Measurements from ENCODE around the gene LRRC34.

LRRC34 gene

DNA sequence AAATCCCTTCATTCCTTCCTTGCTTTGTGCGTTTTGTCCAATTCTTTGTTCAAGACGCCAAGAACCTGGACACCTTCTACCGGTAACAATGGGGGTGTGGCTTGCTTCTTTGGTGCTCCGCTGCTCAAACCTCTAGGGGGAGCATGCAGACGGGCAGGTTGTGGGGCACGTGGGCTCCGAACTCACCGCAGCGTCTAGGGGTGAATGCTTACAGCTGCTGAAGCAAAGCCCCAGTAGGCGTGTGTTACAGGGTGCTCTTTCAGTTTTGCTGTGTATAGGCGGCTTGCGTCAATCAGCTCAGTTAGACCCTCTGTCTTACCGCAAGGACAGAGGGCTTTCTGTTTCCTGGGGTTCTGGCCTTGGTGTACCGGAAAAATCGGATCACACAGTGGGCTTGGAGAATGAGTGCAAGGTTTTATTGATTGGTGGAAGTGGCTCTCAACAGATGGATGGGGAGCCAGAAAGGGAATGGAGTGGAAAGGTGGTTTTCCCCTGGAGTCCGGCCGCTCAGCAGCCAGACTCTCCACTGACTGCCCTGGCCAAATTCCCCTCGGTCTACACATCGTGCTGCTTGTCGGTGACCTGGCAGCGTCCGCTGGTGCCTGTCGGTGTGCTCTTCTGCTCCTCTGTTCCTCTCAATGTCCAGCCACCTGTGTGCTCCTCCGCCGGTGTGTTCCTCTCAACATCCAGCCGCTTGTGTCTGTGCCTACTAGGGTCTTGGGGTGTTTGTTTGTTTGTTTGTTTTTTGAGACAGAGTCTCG lies 1.2 kb upstream of the LRRC34 start:
- peak; percentile 69 for DNase-seq

DNA sequence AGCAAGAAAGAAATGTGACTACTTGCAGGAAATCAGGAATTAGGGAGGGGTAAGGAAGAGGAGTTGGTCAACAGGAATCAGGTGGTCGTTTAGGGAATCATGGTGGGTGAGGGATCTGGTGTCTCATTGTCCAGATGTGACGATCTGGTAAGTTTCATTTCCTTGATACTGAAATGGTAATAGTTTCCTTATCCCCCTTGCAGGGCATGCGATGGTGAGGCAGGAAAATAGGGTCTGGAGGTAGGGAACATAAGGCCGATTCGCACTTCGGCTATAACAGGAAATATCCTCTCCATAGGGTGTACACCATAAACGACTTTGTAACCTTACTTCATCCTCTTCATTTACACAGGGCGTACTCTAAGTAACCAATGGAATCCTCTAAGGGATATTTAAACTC lies 574 bp upstream of the LRRC34 start:
- DNase-seq = no peak

DNA sequence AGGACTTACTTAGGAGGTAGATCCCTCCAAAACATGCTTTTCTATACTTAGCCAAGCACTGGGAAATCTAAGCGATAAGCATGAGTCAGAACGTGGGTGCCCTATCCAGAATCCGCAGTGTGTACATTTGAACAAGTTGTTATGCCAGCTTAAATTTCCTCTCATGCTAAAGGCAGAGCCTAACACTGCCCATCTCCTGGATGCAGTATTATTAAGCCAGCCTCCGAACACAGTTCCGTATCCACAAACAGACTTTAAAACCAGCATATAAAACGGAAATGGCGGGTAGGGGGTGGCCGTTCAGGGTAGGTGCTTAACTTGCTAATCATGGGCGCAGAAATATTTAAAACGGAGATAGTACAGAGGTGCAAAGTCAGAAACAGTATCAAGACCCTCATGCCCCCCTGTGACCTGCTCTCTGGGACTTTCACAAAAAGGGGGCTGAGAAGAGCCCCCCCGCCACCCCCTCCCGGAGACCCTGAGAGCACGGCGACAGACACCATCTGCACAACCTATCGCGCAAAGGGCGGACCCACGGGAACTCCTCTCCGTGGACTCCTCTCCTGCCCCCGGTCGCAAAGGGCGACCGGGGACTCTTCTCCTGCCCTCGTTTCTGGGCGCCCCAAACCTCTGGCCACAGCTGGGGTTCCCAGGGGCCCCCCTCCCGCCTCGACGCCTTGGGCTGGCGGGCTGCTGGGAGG lies 923 bp downstream of the LRRC34 start:
- no peak for DNase-seq

DNA sequence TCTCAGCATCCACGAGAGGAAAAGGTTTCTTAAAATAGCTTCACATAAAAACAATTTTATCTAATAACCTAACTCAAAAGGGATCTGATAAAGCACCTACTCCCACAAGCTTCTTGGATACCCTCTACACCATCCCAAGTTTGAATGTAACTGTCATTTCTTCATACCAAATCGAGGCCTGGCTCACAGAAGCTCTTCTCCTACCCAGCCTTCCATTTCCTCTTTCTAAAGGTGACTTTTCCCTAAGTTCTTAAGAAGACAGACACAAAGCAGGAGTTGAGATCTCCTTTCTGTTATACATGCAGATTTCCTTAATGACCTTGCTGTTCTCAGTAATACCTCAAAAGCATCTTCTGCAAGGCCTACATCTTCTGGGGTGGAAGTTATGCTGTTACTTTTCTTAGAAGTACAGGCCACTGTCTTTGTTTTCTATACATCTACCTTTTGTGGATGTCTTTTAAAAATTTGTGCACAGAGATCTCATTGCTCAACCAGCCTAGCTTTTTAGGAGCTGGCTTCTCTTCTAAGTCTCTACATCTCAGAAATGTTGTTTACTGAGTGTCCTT lies 3.4 kb downstream of the LRRC34 start:
- DNase-seq = no peak

DNA sequence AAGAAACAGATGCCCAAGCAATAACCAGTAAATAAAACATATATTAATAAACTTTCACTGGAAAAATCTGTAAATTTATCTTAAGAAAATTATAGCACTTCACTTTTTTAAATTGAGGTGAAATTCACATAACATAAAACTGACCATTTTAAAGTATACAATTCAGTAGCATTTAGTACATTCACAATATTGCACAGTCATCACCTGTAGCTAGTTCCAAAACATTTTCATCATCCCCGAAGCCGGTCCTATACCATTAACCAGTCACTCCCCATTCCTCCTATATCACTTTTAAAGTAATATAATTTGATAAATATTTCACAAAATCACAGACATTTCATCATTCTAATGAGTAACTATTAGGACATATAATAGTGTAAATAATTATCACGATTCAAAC lies 8.0 kb downstream of the LRRC34 start:
- DNase-seq = no peak

DNA sequence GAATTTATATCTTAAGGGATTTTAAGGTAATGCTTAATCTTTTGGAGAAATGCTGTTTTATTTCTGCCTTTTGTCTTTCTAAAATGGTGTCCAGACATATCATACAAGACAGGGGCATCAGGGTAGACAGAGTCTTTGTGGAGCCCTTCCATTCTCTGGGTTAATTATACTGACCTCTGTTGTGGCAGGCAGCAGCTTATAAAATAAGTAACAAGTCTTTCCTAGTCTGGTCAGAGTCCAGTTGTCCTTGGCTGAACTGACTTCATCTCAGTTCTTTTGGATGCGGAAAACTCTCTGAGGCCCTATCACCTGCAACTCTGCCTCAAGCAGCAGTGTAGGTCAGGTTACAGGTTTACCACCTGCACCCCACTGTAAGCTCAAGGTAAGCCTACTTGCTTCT lies 20.3 kb downstream of the LRRC34 start:
- DNase-seq = no peak

DNA sequence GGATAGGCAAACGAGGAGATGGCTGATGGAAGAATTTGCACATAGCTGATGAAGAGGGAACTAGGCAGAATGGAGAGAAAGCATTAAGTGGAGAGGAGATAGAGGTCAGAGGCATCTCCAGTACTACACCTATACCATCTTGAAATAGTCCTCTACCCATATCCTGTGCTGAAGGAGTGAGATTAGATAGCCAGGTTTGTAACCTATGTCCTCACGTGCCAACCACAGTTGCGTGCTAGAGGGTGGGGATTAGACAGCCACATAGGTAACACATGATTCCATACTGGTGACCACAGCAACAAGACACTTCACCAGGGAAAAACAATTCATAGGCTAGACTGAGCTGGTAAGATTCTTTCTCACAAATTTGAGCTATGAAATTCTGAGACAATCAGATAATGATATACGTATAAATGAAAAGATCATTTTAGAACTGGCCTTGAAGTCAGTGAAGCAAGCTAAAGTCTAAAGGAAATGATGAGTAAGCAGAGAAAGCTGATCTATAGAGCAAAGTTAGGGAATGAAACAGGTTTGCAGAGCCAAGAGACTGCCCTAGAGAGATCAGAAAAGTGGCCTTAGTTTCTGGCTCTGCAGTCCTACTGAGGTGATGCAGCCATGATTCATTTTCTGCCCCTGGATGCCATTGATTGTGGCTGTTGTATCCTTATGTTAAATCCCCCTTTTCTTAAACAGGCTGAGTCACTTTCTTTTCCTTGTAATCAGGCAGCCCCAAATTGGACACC lies 21.8 kb downstream of the LRRC34 start:
- DNase-seq = no peak

DNA sequence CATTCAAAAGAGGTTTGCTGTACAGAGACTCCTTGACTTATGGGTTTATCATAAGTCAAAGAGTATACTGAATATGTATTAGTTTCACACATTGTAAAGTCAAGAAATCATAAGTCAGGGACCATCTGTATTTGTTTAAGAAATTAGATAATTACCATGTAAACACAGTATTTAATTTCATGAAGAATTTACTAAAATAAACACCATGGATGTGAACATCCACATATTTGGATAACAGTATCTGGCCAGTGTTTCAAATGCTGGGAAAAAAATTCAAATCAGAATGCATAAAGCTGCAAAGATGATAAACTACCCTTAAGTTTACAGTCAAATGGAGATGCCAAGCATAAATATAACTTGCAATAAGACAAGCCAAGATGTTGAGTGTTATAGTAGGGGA lies 22.5 kb downstream of the LRRC34 start:
- DNase-seq = no peak

DNA sequence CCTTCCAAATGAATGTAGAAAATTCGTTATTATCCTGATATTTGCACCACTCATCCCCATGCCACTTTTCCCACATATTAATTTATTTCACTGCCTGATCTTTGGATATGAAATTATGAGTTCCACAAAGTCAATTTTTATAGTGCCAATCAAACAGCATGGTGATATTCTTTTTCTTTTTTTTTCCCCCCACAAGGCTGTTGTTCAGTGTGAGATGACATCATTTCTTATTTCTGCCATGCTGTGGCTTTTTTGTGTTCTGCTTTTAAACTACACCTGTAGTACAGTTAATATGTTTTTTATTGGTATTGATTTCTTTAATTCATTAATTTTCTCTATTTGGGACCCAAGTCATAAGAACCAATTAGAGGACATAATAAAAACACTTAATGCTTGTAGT lies 24.9 kb downstream of the LRRC34 start:
- DNase-seq = no peak

DNA sequence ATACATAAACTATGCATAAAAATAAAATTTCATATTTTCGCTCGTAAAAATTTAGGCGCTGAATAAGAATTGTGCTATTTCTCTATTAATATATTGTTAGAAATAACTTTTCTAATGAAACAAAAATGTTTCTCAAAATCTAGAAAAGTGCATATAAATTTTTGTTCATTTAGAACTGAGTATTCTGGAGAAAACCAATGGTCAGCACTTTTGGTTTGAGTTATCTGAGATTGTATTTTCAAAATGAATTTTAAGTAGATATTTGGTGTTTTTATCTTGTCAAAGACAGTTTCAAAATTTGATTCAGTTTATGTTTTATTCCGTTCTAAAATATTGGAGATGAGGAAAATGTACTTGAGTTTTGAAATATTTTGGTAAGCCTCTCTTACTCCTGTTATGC lies 25.6 kb downstream of the LRRC34 start:
- no peak for DNase-seq

DNA sequence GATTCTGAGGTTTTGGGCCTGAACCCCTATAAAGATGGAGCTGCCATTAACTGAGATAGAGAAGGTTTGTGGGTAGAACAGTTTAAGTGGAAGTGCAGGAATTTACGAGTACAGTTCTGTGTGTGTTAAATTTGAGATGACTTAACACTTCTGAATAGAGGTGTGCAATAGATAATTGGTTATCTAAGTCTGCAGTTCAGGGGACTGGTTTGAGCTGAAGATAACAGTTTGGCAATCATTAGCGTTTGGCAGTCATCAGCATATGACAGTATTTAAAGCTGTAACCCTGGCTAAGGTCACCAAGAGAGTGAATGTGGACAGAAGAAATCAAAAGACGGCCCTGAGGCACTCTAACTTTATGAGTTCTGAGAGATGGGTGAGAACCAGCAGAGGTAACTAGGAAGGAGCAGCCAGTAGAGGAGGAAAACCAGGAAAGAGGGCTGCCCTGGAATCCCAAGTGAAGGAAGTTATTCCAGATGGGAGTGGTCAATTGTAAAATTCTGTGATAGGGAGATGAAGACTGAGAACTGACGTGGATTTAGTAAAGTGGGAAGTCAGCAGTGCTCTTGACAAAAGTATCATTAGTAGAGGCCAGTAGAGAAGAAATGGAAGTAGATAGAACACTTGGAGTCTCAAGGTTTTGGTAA lies 31.4 kb downstream of the LRRC34 start:
- no peak for DNase-seq

DNA sequence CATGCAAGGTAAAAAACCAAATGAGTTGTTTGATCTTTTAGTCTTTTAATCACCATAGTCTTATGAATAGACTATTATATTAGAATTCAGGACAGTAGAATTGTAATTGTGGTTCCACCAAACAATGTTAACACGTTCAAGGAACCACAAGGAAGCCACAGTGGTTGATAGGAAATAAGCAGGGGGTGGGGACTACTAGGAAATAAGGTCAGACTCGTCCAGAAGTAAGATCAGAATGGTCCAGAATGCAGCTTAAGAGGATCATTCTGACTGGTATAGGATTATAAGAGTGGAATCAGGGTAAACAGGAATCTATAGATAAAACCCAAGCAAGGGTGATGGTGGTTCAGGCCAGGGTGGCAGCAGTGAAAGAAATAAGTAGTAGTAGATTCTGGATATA lies 32.0 kb downstream of the LRRC34 start:
- no peak for DNase-seq

DNA sequence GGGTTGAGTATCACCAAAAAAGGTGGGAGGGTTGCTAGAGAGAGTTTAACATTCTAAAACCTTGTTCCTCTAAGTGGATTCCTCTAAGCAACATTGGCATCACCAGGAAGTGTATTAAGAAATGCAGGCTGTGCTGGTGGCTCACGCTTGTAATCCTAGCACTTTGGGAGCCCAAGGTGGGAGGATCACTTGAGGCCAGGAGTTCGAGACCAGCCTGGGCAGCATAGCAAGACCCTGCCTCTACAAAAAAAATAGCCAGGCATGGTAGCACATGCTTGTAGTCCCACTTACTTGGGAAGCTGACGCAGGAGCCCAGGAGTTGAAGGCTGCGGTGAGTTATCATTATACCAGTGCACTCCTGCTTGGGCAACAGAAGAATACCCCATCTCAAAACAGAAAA lies 34.9 kb downstream of the LRRC34 start:
- DNase-seq = no peak

DNA sequence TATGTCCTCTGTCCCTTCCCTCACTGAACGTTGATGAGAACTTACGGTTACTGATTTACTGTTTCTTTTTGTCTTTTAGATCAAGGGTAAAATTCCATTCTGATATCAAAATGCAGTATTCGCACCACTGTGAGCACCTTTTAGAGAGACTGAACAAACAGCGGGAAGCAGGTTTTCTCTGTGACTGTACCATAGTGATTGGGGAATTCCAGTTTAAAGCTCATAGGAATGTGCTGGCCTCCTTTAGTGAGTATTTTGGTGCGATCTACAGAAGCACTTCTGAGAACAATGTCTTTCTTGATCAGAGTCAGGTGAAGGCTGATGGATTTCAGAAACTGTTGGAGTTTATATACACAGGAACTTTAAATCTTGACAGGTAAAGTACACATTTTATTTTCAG lies 38.5 kb downstream of the LRRC34 start:
- DNase-seq = no peak

DNA sequence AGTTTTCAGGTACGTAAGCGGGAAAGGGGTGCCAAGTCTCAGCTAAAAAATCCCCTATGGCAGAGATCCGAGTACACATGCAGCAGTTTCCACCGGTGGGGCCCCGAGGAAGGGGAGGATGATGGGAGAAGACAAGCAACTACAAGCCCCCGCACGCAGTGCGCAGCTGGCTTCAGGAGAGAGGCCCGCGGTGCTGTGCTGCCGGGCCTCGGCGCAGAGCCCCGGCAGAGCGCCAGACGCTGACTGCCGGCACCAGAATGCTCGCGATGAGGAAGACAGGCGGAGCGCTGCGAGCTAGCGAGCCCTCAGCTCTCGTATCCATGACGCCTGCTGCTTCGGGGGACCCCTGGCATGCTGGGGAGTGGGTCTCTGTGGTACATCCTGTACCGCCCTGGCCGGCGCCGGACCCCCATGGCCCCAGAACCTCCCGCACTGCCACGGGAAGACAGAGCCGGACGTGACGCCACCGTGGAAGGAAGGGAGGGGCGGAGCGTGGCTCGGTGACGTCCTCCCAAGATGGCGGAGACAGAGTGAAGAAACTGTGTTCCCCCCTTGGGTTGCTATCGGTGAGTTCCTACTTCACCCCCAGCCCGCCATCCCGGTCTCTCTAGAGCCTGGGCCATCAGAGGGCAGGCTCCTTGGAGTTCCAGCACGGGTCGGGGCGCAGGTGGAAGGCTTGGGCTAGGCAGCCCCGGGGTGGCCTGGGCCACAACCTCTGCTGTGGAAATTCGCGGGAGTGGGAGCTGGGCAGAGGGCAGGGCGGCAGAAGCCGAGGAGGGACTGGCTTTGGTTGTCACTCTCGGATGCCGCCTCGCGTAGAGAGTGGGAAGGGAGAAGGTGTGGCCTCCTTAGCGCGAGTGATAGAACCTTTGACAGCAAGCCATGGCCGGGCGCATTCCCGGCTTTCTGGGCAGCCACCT lies 39.5 kb downstream of the LRRC34 start, which contains the start of gene MYNN:
TSS of gene MYNN (plus strand) at position 500 of the 920 bp plus-strand sequence. CDS start 900 bp downstream, outside the sequence.
- DNase-seq = peak; percentile 73

DNA sequence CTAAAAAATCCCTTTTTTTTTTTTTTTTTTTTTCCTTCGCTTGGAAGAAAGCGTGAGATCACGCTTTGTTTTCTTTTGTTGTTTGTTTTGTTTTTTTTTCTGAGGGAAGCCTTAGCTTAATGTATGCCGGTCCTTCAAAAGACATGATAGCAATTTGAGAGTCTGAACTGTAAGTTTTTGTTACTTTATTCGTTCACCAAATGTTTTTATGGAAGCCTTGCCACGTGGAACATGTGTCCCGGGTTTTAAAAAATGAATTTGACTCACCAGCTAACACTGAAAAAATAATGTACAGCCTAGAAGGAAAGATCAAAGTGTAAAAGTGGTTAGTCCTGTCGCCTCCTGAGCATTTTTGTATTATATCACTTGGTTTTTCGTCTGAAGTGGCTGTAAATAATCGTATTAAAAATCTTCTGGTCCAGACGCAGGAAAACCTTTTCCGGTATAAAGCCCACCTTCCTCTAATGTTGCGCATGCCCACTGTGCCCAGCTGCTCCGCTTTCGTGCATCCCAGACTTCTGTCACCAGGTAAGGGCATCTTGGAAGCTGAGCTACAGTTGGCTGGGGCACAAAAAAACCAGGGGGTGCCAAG lies 40.3 kb downstream of the LRRC34 start:
- DNase-seq = peak; percentile 61

DNA sequence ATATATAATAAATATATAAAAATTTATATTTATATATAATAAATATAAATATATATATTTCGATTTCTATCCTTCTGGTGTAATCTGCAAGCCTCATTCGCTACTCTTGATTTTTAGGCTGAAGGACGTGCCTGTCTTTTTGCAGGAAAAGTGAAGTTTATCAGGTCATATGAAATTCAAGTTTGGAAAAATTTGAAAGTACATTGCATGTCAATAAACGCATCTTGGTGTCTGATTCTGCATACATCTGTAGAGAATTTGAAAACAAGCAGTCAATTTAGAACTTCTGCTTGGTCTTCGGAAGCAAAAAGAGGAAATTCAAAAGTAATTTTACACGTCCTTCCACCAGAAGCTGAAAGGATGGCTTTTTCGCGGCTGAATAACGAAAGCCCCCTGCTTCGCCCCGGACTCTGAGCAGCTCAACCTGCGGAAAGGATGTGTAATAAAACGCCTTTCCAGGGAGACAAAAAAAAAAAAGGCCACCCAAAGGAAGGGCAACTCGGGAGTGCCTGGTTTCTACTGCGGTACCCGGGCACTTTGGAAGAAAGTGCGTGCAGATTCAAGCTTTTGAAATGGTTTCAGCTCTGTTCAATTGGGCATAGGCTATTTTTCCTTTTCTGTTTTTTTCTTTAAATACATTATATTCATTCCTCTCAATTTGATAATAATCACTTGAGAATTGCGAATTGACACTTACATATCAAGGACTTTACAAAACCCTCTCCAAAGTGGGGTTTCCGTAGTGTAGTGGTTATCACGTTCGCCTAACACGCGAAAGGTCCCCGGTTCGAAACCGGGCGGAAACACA lies 41.0 kb downstream of the LRRC34 start:
- DNase-seq = peak; percentile 91

DNA sequence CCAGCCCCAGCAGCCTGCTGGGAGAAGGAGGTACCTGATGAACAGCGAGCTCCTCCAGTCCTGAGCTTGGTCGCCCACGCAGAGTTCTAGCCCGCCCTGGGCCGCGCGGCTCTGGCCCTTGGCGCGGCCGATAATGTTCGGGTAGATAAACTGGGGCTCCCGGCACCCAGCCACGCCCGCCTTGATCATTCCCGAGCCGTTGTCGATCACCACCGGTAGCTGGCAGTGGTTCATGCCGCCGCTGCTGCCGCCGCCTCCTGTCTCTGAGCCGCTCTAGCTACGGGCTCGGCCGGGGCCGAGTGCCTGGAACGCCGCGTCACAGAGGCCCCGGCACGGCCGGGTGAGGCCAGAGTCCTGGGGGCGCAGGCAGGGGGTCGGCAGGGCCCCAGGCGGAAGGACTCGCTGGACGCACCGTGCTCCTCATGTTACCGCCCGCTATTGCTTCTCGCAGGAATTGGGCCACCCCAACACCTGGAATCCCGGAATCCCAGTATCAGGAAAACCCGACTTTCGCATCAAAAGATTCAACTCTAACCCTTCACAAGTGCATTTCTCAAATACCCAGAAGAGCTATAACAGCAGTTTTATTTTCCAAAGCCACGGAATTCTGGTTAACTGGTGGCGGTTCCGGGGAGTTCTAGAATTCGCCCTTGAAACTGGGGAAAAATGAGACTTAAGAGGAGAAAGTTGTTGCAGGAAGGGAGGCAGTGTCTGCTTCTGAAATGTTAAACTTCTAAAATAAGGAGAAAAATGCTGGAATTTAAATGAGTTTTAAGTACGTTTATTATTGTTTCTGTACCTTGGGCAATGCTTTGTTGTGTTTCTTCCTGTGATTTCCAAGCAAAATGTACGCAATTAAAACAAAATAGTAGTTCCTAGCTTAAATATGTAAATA lies 43.2 kb downstream of the LRRC34 start, which contains the start of gene ACTRT3:
TSS of gene ACTRT3 (minus strand) at position 275 of the 895 bp plus-strand sequence. CDS start at position 234, 41 bp downstream.
- DNase-seq = peak; percentile 17

Measured in NCI-H1436 treated with DMSO at 0.1 percent for 48 hours (cell line).